CD14-positive monocyte (primary cell): ENCODE results near the gene MCCC1. TPM values are rescaled to one million over a fixed set of nuclear protein-coding genes. Genes with fewer than 3 reads are reported as not detected.

Source experiments
- DNase-seq, 3 donors: peaks; one replicate each; pipeline ENCODE4 v3.0.0-alpha.2; 2011 to 2022
- H2AFZ ChIP-seq: 2 replicates; pipeline ENCODE4 v1.6.0; 2012; ENCODE audit warnings: mild to moderate bottlenecking, low read depth, low read length, inconsistent platforms; ENCODE audit not compliant: insufficient read depth, poor library complexity, severe bottlenecking
- H3K27ac ChIP-seq, 2 donors: 1 replicate in 1 of 2; 2 replicates in 1 of 2; pipeline ENCODE4 v1.5.1; 2012 to 2013; ENCODE audit warnings: low read length in 2 of 2, control low read depth in 1 of 2, inconsistent platforms in 1 of 2, low read depth in 1 of 2, mild to moderate bottlenecking in 1 of 2
- H3K27me3 ChIP-seq, 2 donors: one replicate each; pipeline versions ENCODE4 v1.6.0 to v1.6.1; 2011 to 2013; ENCODE audit warnings: low read length in 2 of 2; ENCODE audit not compliant: control insufficient read depth in 2 of 2, insufficient read depth in 2 of 2
- H3K36me3 ChIP-seq, 2 donors: replicated peaks in 1 of 2; 1 replicate in 1 of 2; 2 replicates in 1 of 2; pipeline versions ENCODE4 v1.5.1 to v1.6.1; 2012 to 2013; ENCODE audit warnings: low read length in 2 of 2, control low read depth in 1 of 2, inconsistent platforms in 1 of 2, mild to moderate bottlenecking in 1 of 2; ENCODE audit not compliant: insufficient read depth in 2 of 2, control insufficient read depth in 1 of 2
- H3K4me1 ChIP-seq, 2 donors: 1 replicate in 1 of 2; 2 replicates in 1 of 2; pipeline versions ENCODE4 v1.5.1 to v1.6.1; 2012 to 2013; ENCODE audit warnings: low read length in 2 of 2, control low read depth in 1 of 2, inconsistent platforms in 1 of 2, mild to moderate bottlenecking in 1 of 2, moderate library complexity in 1 of 2; ENCODE audit not compliant: insufficient read depth in 2 of 2, control insufficient read depth in 1 of 2
- H3K4me2 ChIP-seq: replicated peaks from 2 replicates; pipeline ENCODE3; 2012; ENCODE audit warnings: low read length, moderate library complexity, mild to moderate bottlenecking; ENCODE audit not compliant: poor library complexity, severe bottlenecking; ENCODE audit errors: extremely low read depth
- H3K4me3 ChIP-seq, 3 experiments: fragments of 200-600 bp in 1 of 3; sonication (generic) in 1 of 3; replicated peaks in 1 of 3; 1 replicate in 2 of 3; 2 replicates in 1 of 3; pipeline ENCODE4 v1.5.1; 2011 to 2013; ENCODE audit warnings: low read length in 3 of 3, mild to moderate bottlenecking in 3 of 3, control low read depth in 2 of 3, low read depth in 2 of 3, inconsistent platforms in 1 of 3, moderate library complexity in 1 of 3
- H3K79me2 ChIP-seq: 2 replicates; pipeline ENCODE4 v1.6.0; 2012; ENCODE audit warnings: mild to moderate bottlenecking, control low read depth, inconsistent platforms, low read length, moderate library complexity; ENCODE audit not compliant: insufficient read depth
- H3K9ac ChIP-seq: 2 replicates; pipeline ENCODE4 v1.6.0; 2017; ENCODE audit warnings: low read length, mild to moderate bottlenecking; ENCODE audit not compliant: insufficient read depth, poor library complexity, severe bottlenecking
- H3K9me3 ChIP-seq, 2 donors: replicated peaks in 1 of 2; 1 replicate in 1 of 2; 2 replicates in 1 of 2; pipeline versions ENCODE4 v1.5.1 to v1.6.1; 2012 to 2013; ENCODE audit warnings: low read length in 2 of 2, control low read depth in 1 of 2; ENCODE audit not compliant: control insufficient read depth in 1 of 2, insufficient read depth in 1 of 2
- H4K20me1 ChIP-seq: 2 replicates; pipeline ENCODE4 v1.6.0; 2012; ENCODE audit warnings: mild to moderate bottlenecking, low read length, control low read depth, moderate library complexity; ENCODE audit not compliant: insufficient read depth
- H3K27ac Mint-ChIP-seq, 7 donors: one replicate each; pipeline ENCODE4 v1.8.0; 2020; ENCODE audit warnings: mild to moderate bottlenecking in 7 of 7, mixed read lengths in 7 of 7, moderate library complexity in 6 of 7, inconsistent platforms in 2 of 7
- H3K27me3 Mint-ChIP-seq, 3 donors: one replicate each; pipeline ENCODE4 v1.8.0; 2021 to 2022; ENCODE audit warnings: low read depth in 3 of 3, mild to moderate bottlenecking in 3 of 3, mixed read lengths in 3 of 3, moderate library complexity in 3 of 3, inconsistent platforms in 1 of 3
- H3K36me3 Mint-ChIP-seq, 2 donors: one replicate each; pipeline ENCODE4 v1.8.0; 2020; ENCODE audit warnings: mixed read lengths in 2 of 2, inconsistent platforms in 1 of 2, mild to moderate bottlenecking in 1 of 2
- H3K4me1 Mint-ChIP-seq: one replicate; pipeline ENCODE4 v1.8.0; 2020; ENCODE audit warnings: mild to moderate bottlenecking, mixed read lengths
- H3K4me3 Mint-ChIP-seq, 2 donors: one replicate each; pipeline ENCODE4 v1.8.0; 2020; ENCODE audit warnings: mild to moderate bottlenecking in 2 of 2, mixed read lengths in 2 of 2, moderate library complexity in 1 of 2
- H3K9me3 Mint-ChIP-seq, 7 donors: one replicate each; pipeline ENCODE4 v1.8.0; 2020 to 2022; ENCODE audit warnings: mixed read lengths in 7 of 7, mild to moderate bottlenecking in 6 of 7, moderate library complexity in 6 of 7, inconsistent platforms in 2 of 7
- CTCF ChIP-seq: fragments of 200-600 bp; IDR thresholded peaks from one replicate; pipeline ENCODE4 v1.8.0; 2022; ENCODE audit warnings: antibody characterized with exemption, mild to moderate bottlenecking
- WGBS: methylation state at CpG from one replicate; pipeline ENCODE4 v1.1.5; 2013; ENCODE audit warnings: missing lambda C conversion rate; ENCODE audit not compliant: insufficient coverage; 5-methylcytosine and 5-hydroxymethylcytosine counted together
- intact Hi-C, 2 donors: fragments of 100-400 bp; cut with micrococcal nuclease; formaldehyde crosslinking; loops; one replicate each; pipeline versions ENCODE4 v1.15.0 to v1.15.1; 2023
- polyA plus RNA-seq, 3 donors: library from polyadenylated mRNA; depleted of rRNA in 1 of 3; unstranded in 2 of 3; stranded (reverse) in 1 of 3; fragments of 300-500 nt in 2 of 3; fragments of >200 nt in 1 of 3; fragmentation: Illumina TruSeq in 2 of 3; gene quantifications; 1 replicate in 2 of 3; 2 replicates in 1 of 3; pipeline ENCODE4 v1.2.3, GENCODE V29; 2012 to 2021

MCCC1 gene
- polyA plus RNA-seq, 3 donors, result 13.9 to 18.4 (median 16.0) TPM

- Mint-ChIP-seq H3K9me3 (peaks cover 0 to 3% (median 0%) of the 10 kb centered on the region in 7 donors), H3K27me3 (peaks cover 2% of the 10 kb centered on the region in 3 donors), H3K4me3 (no peak overlapping the region), H3K36me3 (peaks cover 0 to 2% of the 10 kb centered on the region in 2 donors), H3K4me1 (peaks cover 28% of the 10 kb centered on the region), H3K27ac (peak overlapping the region in 4 of 7 donors; percentile 12 to 95 (median 90))
- Histone ChIP-seq H4K20me1 (no peaks in the 10 kb centered on the region), H3K79me2 (peaks cover 33% of the 10 kb centered on the region), H3K4me2 (no peak overlapping the region), H3K36me3 (no peaks in the 10 kb centered on the region), H3K27me3 (no peaks in the 10 kb centered on the region), H2AFZ (no peak overlapping the region), H3K9ac (no peak overlapping the region), H3K4me1 (peaks cover 13 to 22% of the 10 kb centered on the region in 2 donors), H3K9me3 (no peaks in the 10 kb centered on the region), H3K4me3 (no peak overlapping the region), H3K27ac (peak overlapping the region in 1 of 2 donors; percentile 89)
- DNase-seq, result no peak
- intact Hi-C loops, result no loop called here
- no CpG with 5 or more reads among the region's 6 CpGs for WGBS
- TF ChIP-seq CTCF, result no peak
These were observed 1.1 kb upstream of the MCCC1 start for GRCh38 chr3:183100376-183100775.

- peaks cover 13 to 22% of the 10 kb centered on the region in 2 donors for H3K4me1 ChIP-seq
These were observed 525 bp upstream of the MCCC1 start for GRCh38 chr3:183099838-183100204.

More at GRCh38 chr3:183099838-183100204, 525 bp upstream of the MCCC1 start:
- Histone ChIP-seq H3K27ac (peak overlapping the region; percentile 62 to 89), H3K79me2 (peaks cover 35% of the 10 kb centered on the region), H3K9ac (peak overlapping the region; percentile 87), H3K36me3 (no peaks in the 10 kb centered on the region), H3K4me3 (peak overlapping the region; percentile 66 to 95 (median 73)), H2AFZ (peak overlapping the region; percentile 34), H3K27me3 (no peaks in the 10 kb centered on the region), H3K4me2 (peak overlapping the region; percentile 97), H4K20me1 (no peaks in the 10 kb centered on the region), H3K9me3 (no peaks in the 10 kb centered on the region)
- Mint-ChIP-seq H3K4me1 (peaks cover 28% of the 10 kb centered on the region), H3K36me3 (peaks cover 0 to 4% of the 10 kb centered on the region in 2 donors), H3K4me3 (peak overlapping the region; percentile 93 to 98), H3K9me3 (peaks cover 0 to 3% (median 0%) of the 10 kb centered on the region in 7 donors), H3K27me3 (peaks cover 2% of the 10 kb centered on the region in 3 donors), H3K27ac (peak overlapping the region; percentile 87 to 98 (median 95))
- TF ChIP-seq CTCF, result no peak
- intact Hi-C loops, result no loop called here
- no peak for DNase-seq
- WGBS, result no CpG with 5 or more reads among the region's 1 CpG
